ENCODE measurements around the gene SDS. TPM values are rescaled to one million over a fixed set of nuclear protein-coding genes. Genes with fewer than 3 reads are reported as not detected.

Gene SDS
- total RNA-seq, 1 donor from 2014 or later: not detected

- no peak for DNase-seq (ENCODE audit: low read depth, low spot score)
Observed at GRCh38 chr12:113425960-113426453, 22.3 kb upstream of the SDS start.

DNA sequence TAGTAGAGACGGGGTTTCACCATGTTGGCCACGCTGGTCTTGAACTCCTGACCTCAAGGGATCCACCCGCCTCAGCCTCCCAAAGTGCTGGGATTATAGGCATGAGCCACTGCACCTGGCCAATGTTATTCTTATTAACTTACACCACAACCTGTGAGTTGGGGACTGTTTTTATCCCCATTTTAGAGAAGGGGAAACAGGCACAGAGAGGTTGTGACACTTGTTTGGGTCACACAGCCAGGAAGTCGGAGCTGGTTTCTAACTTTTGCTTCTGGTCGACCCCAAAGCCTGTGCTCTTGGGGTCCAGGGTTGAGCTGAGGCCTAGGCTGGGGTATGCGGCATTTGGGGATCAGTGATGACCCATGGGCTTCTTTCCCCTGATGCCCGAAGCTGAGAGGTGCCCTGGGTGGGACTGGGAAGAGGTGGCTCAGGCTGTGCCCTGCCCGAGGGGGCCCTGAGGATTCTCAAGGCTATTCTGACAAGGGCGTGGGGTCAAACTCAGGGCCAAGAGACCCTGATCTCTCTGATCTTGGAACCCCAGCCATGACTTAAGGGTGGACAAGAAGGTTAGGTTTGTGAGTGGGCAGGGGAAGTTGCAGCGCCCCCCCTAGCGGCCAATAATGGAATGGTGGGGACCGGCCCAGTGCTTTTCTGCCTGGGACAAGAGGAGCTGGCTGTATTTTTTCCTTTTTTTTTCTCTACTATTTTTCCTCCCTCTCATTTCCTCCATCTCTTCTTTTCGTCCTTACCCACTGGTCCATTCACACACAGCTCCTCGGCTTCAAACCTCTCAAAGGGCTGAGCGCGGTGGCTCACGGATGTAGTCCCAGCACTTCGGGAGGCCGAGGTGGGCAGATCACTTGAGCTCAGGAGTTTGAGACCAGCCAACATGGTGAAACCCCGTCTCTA, 21.5 kb upstream of the SDS start:
- DNase-seq (ENCODE audit: low read depth, low spot score): no peak

- DNase-seq (ENCODE audit: low read depth, low spot score): no peak
Observed at GRCh38 chr12:113424456-113424855, 20.8 kb upstream of the SDS start.

GRCh38 chr12:113422886-113423669, 19.4 kb upstream of the SDS start:
- no peak for DNase-seq (ENCODE audit: low read depth, low spot score)

- no peak for DNase-seq (ENCODE audit: low read depth, low spot score)
Observed at GRCh38 chr12:113422030-113422885, 18.6 kb upstream of the SDS start, which contains the start of gene SDSL. TSS of gene SDSL (plus strand) at chr12:113422380. CDS start at chr12:113427983, 5,603 bp downstream.

- no peak for DNase-seq (ENCODE audit: low read depth, low spot score)
Observed at GRCh38 chr12:113420996-113421595, 17.4 kb upstream of the SDS start.

DNA sequence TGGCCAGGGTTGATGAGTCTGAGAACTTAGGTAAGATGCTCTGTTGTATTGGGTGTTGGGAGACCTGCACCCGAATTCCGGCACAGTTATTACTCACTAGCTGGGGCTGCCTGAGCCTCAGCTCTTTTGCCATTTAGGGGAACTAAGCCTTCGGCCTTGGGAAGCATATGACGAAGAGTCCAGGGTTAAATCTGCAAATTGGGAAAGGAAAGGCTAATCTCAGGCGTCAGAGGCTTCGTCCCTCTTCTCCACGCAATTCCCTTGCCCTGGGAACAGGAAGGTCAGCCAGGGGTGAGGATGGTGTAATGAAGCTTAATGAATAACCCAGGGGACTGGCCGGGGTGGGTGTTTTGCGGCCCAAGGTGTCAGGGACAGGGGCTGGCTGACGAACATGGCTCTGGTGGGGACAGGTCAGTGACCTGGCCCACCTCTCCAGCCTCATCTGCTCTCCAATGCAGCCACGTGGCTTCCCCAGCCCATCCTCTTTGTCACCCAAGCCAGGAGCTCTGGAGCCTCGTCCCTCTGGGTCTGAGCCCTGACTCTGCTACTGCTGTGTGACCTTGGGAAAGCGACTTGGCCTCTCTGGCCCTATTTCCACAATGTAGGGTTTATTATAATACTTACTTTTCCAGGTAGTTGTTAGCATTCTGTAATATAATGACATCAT, 14.7 kb upstream of the SDS start:
- DNase-seq (ENCODE audit: low read depth, low spot score): no peak

GRCh38 chr12:113416091-113416754, 12.5 kb upstream of the SDS start:
- no peak for DNase-seq (ENCODE audit: low read depth, low spot score)

GRCh38 chr12:113414519-113415038, 10.9 kb upstream of the SDS start:
- no peak for DNase-seq (ENCODE audit: low read depth, low spot score)

DNA sequence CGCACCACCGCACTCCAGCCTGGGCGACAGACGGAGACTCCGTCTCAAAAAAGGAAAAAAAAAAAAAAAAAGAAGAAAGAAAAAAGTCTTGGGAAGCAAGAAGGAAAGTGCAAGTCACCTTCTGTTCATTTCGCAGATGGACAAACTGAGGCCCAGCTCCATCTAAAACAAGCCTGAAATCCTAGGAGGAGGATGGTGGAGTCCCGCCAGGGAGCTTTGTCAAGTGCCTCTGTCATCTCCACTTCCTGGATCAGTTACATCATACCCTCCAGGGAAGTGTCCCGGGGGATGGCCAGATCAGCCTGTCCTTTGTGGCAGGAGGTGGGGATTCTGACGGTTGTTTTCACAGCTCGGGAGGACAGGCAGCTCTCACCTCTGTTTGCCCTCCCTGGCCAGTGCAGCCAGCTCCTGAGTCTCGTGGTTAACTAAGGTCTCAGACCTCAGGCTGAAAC, 9.8 kb upstream of the SDS start:
- no peak for DNase-seq (ENCODE audit: low read depth, low spot score)

DNA sequence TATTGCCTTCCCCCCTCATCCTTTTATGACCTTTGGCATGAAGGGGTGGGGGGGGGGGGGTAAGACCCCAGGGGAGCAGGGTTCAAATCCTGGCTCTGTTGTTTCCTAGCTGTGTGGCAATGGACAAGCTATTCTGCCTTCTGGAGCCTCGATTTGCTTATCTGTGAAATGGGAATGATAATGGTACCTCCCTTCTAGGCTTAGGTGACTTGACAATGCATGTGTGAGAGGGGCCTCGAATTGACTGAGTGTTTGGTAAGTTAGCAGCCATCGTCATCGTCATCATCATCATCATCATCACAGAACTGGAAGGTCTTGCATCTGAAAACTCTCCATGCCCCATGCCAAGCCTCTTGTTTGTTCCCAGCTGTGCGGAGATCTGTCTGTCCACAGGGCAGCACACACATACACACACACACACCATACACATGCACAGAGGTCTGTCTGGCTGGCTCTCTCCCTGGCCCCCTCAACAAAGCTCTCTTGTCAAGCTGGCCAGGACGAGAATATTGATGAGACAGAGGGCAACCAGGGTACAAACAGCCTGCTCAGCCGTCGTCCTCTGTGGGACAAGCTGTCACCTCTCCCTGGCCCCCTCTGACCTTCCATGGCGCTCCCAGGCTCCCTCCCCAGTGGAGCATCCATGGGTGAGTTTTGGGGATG, 5.9 kb upstream of the SDS start:
- no peak for DNase-seq (ENCODE audit: low read depth, low spot score)

- no peak for DNase-seq (ENCODE audit: low read depth, low spot score)
Observed at GRCh38 chr12:113408756-113409298, 5.1 kb upstream of the SDS start.

- no peak for DNase-seq (ENCODE audit: low read depth, low spot score)
Observed at GRCh38 chr12:113407931-113408600, 4.4 kb upstream of the SDS start.

DNA sequence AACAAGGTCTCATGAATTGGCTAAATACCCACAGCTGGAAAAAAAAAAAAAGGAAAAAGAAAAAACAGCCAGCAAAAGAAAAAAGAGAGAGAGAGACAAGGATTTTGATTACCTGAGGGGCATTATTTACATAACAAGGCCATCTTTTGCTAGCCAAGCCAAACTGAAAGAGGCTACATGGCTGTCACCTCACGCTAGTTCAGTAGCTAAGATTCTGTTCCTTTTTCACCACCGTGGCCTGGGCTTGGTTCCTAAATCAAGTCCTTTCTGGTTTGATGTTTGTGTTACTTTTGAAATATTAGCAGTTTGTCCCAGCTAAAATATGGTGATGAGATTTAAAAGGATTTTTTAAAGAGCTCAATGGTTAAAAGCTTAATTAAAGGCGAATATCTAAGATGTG, 2.0 kb upstream of the SDS start:
- DNase-seq (ENCODE audit: low read depth, low spot score): no peak

GRCh38 chr12:113402586-113403260, 964 bp downstream of the SDS start:
- DNase-seq (ENCODE audit: low read depth, low spot score): no peak

DNA sequence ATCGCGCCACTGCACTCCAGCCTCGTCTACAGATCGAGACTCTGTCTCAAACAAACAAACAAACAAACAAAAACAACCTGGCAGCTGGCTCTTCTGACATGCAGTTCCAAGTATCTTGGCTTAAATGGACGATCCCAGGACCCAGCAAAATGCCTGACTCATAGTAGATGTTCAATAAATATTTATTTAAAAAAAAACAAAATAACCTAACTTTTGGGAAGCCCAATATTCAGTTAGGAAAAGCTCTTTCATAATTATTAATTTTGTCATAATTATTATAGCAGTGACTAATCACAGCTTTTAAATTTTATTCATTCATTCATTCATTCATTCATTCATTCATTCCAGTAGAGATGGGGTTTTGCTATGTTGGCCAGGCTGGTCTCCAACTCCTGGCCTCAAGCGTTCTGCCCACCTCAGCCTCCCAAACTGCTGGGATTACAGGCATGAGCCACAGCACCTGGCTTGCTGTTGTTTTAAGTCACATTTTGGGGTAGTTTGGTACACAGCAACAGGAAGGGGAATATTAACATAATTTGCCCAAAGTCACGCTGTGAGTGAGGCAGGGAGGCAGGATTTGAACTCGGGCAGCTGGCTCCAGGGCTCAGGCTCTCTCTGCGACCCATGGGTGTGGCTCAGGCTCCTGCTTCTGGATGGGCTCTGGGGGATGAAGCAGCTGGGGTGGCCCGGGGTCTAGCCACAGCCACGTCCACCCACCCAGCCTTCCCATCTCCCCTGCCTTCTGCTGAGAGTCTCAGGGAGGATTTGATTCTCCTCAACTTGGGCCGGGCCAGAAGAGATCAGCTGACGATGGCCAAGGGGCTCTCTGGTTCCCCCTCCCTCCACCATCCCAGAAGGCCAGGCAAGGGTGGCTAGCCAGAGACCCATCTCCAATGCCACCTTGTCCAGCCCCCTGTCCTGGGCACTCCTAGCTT, 2.4 kb downstream of the SDS start:
- DNase-seq (ENCODE audit: low read depth, low spot score): no peak
